Fibroblast of mammary gland (primary cell): ENCODE data around the gene NCBP3.

ENCODE experiments used
- DNase-seq: peaks from one replicate; pipeline ENCODE4 v3.0.0-alpha.2; 2010; ENCODE audit warnings: low read depth
- H3K4me3 ChIP-seq: 2 replicates; pipeline ENCODE4 v1.5.1; 2011; ENCODE audit warnings: low read depth, mild to moderate bottlenecking, low read length, moderate library complexity; ENCODE audit not compliant: control insufficient read depth
- CTCF ChIP-seq: conservative IDR thresholded peaks from 2 replicates; pipeline ENCODE4 v1.5.1; 2011; ENCODE audit warnings: low read depth, low read length, inconsistent platforms; ENCODE audit not compliant: control insufficient read depth, insufficient read depth

Gene NCBP3

DNA sequence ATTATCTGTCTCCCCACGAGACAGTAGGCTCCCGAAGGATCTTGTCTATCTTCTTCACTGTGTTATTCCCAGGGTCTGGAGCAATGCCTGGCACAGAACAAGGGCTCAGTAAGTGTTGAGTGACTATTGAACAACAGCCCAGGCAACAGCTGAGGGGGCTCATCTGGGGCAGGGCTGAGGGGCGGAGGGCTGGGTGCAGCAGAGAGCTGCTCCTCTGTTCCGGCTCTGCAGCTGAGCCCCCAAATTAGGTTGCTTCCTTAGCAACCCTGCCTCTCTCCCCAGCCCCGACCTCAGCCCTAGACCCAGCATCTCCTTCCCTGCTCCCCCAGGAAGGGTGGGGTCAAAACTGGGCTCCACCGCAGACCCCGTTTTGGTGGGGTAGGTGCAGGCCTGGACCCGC, 77.3 kb downstream of the NCBP3 start:
- no peak for DNase-seq
- H3K4me3 ChIP-seq = no peak overlapping the region
- no peak for TF ChIP-seq CTCF

DNA sequence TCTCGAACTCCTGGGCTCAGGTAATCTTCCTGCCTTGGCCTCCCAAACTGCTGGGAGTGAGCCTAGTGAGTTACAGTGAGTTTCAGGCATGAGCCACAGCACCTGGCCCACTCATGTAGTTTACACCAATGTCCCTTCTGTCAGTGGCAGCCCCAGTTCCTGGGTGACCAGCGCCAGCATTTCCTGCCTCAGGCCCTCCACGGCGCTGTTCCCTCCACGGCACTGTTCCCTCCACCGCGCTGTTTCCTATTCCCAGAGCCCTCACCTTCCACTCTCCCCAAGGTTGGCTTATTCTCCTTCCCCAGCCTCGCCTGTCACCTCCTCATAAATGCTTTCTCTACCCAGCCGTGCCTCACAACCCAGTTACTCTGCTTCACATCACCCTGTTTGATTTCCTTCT, 77.7 kb downstream of the NCBP3 start:
- TF ChIP-seq CTCF = no peak
- H3K4me3 ChIP-seq = no peak overlapping the region
- no peak for DNase-seq

- no peak for TF ChIP-seq CTCF
- H3K4me3 ChIP-seq = no peak overlapping the region
- DNase-seq = no peak
Observed at GRCh38 chr17:3766779-3767178, 79.3 kb downstream of the NCBP3 start.

DNA sequence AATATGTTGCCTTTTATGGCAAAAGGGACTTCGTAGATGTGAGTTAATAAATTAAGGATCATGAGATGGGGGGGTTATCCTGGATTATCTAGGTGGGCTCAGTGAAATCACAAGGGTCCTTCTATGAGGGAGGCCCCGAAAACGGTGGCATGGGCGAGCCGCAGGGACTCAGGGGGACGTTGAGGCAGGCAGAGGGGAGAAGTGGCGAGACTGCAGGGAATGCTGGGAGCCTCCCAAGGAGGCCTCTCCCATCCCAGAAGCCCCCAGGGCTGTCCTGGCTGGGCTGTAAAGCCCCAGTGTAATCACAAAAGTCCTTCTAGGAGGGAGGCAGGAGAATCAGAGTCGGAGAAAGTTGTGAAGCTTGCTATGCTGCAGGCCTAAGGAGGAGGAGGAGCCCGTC, 80.1 kb downstream of the NCBP3 start:
- H3K4me3 ChIP-seq = no peak overlapping the region
- DNase-seq = no peak
- TF ChIP-seq CTCF = no peak

DNA sequence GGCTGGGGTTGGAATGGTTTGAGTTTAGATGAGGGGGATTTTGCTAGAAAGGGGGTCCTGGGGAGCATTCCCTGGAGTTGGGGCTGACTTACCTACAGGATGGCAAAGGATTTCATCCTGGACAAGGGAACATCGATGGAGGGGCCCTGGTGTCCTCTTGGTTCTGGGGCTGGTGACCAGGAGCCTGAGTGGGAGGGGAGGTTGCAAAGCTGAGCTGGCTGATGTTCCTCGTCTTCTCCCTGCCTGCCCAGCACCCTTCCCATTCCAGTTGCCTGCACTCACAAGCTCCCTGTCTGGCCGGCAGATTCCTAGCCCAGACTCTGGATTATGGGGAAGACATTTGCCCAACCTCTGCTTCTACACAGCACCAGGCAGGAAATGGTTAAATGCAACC, 82.3 kb downstream of the NCBP3 start:
- TF ChIP-seq CTCF = no peak
- DNase-seq = no peak
- H3K4me3 ChIP-seq = no peak overlapping the region

- no peak overlapping the region for H3K4me3 ChIP-seq
- no peak for DNase-seq
- no peak for TF ChIP-seq CTCF
Observed at GRCh38 chr17:3762922-3763776, 82.9 kb downstream of the NCBP3 start.

- DNase-seq = no peak
- TF ChIP-seq CTCF = no peak
- no peak overlapping the region for H3K4me3 ChIP-seq
Observed at GRCh38 chr17:3761918-3762380, 84.1 kb downstream of the NCBP3 start.
